Type B pancreatic cell (in vitro differentiated cells): ENCODE measurements around the gene SEMA5A. TPM values are rescaled to one million over a fixed set of nuclear protein-coding genes. Genes with fewer than 3 reads are reported as not detected.

Experiments
- DNase-seq: peaks from one replicate; pipeline ENCODE4 v3.0.0; 2021; ENCODE audit warnings: mixed read lengths; ENCODE audit not compliant: unreplicated experiment; ENCODE audit errors: extremely low spot score
- H3K27ac Mint-ChIP-seq: 2 replicates; pipeline ENCODE4 v1.8.0; 2021; ENCODE audit warnings: mild to moderate bottlenecking, mixed read lengths
- H3K27me3 Mint-ChIP-seq: 2 replicates; pipeline ENCODE4 v1.8.0; 2021; ENCODE audit warnings: mixed read lengths
- H3K36me3 Mint-ChIP-seq: 2 replicates; pipeline ENCODE4 v1.8.0; 2021; ENCODE audit warnings: mixed read lengths
- H3K4me1 Mint-ChIP-seq: one replicate; pipeline ENCODE4 v1.8.0; 2021; ENCODE audit warnings: mixed read lengths; ENCODE audit not compliant: unreplicated experiment
- H3K4me3 Mint-ChIP-seq: 2 replicates; pipeline ENCODE4 v1.8.0; 2021; ENCODE audit warnings: mild to moderate bottlenecking, mixed read lengths
- H3K9me3 Mint-ChIP-seq: 2 replicates; pipeline ENCODE4 v1.8.0; 2021; ENCODE audit warnings: mixed read lengths
- CTCF ChIP-seq: fragments of 200-600 bp; sonication (generic); conservative IDR thresholded peaks from 2 replicates; pipeline ENCODE4 v1.5.0; 2021; ENCODE audit warnings: antibody characterized with exemption, mild to moderate bottlenecking
- total RNA-seq: library from RNA; stranded (reverse); gene quantifications from 2 replicates; pipeline ENCODE4 v1.2.1, GENCODE V29; 2021; ENCODE audit warnings: low replicate concordance

The SEMA5A gene
- total RNA-seq, 1 donor from 2014 or later, result 92.9 TPM

DNA sequence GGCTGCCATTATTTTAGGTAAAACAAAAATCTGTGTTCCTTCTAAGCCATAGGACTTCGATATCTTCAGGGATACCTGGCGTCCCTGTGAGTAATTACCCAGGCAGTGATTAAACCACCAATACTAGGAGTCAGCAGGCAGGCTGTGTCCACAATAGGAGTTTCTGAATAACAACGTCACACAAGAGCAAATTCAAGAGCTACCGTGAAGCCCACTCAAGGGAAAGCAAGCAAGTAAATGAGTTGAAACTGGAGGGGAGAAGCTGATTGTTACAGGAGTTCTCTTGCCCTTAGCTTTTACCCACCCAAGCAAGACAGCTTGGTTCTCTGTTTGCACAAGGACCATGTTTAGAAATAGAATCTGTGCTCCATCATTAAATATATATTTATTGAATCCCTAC, 50.8 kb downstream of the SEMA5A start:
- peaks cover 14% of the 10 kb centered on the region for H3K36me3 Mint-ChIP-seq
- no peak for TF ChIP-seq CTCF
- H3K4me3 Mint-ChIP-seq, result no peak overlapping the region
- no peak for DNase-seq
- peaks cover 15% of the 10 kb centered on the region for H3K4me1 Mint-ChIP-seq
- H3K9me3 Mint-ChIP-seq, result no peaks in the 10 kb centered on the region
- no peaks in the 10 kb centered on the region for H3K27me3 Mint-ChIP-seq
- H3K27ac Mint-ChIP-seq, result no peak overlapping the region

GRCh38 chr5:9494301-9494700, 51.6 kb downstream of the SEMA5A start:
- no peak for TF ChIP-seq CTCF
- H3K27ac Mint-ChIP-seq, result no peak overlapping the region
- H3K4me3 Mint-ChIP-seq, result no peak overlapping the region
- H3K9me3 Mint-ChIP-seq, result no peaks in the 10 kb centered on the region
- peaks cover 11% of the 10 kb centered on the region for H3K36me3 Mint-ChIP-seq
- no peak for DNase-seq
- H3K4me1 Mint-ChIP-seq, result peaks cover 15% of the 10 kb centered on the region
- H3K27me3 Mint-ChIP-seq, result no peaks in the 10 kb centered on the region

DNA sequence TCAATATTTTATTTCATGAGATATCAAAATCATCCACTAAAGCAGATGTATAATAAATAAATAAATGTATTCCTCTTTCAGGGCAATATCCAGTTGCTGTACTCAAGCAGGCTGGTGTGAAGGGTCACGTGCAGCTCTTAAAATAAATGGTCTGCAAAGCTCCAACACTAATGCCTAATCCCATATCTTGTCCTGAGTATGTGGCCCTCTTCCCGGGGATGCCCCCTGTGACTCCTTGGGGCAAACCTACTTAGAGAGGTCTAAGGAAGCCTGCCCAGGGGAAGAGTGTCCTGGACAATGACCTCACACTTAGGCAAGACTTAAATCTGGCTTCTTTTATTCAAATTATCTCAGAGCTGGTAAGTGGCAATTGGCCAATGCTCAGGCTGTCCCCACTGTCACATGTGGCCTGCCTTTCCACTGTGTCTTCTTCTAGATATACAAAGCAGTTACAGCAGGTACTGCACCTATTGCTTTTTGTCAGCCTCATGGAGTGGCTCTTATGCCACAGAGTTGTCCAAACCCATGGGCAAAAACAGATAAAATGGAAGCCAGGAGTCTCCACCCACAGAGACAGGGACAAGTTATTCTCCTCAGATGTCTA, 55.3 kb downstream of the SEMA5A start:
- H3K4me3 Mint-ChIP-seq, result no peak overlapping the region
- no peak for TF ChIP-seq CTCF
- H3K4me1 Mint-ChIP-seq, result peaks cover 7% of the 10 kb centered on the region
- H3K27ac Mint-ChIP-seq, result no peak overlapping the region
- no peaks in the 10 kb centered on the region for H3K27me3 Mint-ChIP-seq
- no peaks in the 10 kb centered on the region for H3K9me3 Mint-ChIP-seq
- DNase-seq, result no peak
- H3K36me3 Mint-ChIP-seq, result peaks cover 10% of the 10 kb centered on the region

DNA sequence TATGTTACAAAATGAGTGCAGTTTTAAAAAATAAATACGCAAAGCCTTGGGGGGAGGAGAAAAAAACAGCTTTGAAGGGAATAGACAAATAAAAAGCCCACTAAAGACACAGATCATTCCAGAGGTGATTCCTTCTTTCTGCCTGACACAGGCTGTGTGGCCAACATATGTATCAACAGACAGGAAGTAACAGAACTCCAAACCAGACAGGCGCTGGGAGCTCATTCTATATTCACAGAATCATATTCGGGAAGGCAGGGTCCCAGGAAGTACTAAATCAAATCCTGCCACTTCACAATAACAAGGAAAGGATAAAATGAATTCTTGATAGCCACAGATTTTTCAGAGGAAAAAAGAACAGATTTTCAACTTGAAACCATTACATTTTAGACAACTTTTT, 62.1 kb downstream of the SEMA5A start:
- TF ChIP-seq CTCF, result no peak
- no peak overlapping the region for H3K27ac Mint-ChIP-seq
- H3K27me3 Mint-ChIP-seq, result no peaks in the 10 kb centered on the region
- DNase-seq, result no peak
- peaks cover 12% of the 10 kb centered on the region for H3K4me1 Mint-ChIP-seq
- peaks cover 44% of the 10 kb centered on the region for H3K36me3 Mint-ChIP-seq
- H3K9me3 Mint-ChIP-seq, result no peaks in the 10 kb centered on the region
- no peak overlapping the region for H3K4me3 Mint-ChIP-seq

GRCh38 chr5:9483243-9483642, 62.6 kb downstream of the SEMA5A start:
- no peak overlapping the region for H3K27ac Mint-ChIP-seq
- TF ChIP-seq CTCF, result no peak
- DNase-seq, result no peak
- peaks cover 12% of the 10 kb centered on the region for H3K4me1 Mint-ChIP-seq
- peaks cover 48% of the 10 kb centered on the region for H3K36me3 Mint-ChIP-seq
- H3K4me3 Mint-ChIP-seq, result no peak overlapping the region
- H3K9me3 Mint-ChIP-seq, result peaks cover 4% of the 10 kb centered on the region
- H3K27me3 Mint-ChIP-seq, result no peaks in the 10 kb centered on the region

- H3K4me3 Mint-ChIP-seq, result no peak overlapping the region
- no peaks in the 10 kb centered on the region for H3K27me3 Mint-ChIP-seq
- no peak for DNase-seq
- H3K27ac Mint-ChIP-seq, result no peak overlapping the region
- TF ChIP-seq CTCF, result no peak
- H3K9me3 Mint-ChIP-seq, result peaks cover 9% of the 10 kb centered on the region
- H3K4me1 Mint-ChIP-seq, result peaks cover 12% of the 10 kb centered on the region
- H3K36me3 Mint-ChIP-seq, result peaks cover 52% of the 10 kb centered on the region
These were observed 63.5 kb downstream of the SEMA5A start for GRCh38 chr5:9482381-9482780.
